Keratinocyte (primary cell): Measurements from ENCODE around the gene BIN2. TPM values are rescaled to one million over a fixed set of nuclear protein-coding genes. Genes with fewer than 3 reads are reported as not detected.
A peak's percentile ranks its signal among the peaks of the same experiment; 100 is the strongest.

Experiments
- DNase-seq: peaks from one replicate; pipeline ENCODE4 v3.0.0-alpha.2; 2011; ENCODE audit warnings: low read depth, missing footprints, low spot score
- FAIRE-seq: peaks from 2 replicates; lab custom pipeline; 2011; peaks lifted over from hg19 to GRCh38; lab: Jason Lieb, UNC
- H2AFZ ChIP-seq: 2 replicates; pipeline ENCODE4 v1.6.0; 2012; ENCODE audit warnings: low read length, control low read depth, inconsistent platforms; ENCODE audit not compliant: control insufficient read depth
- H3K27ac ChIP-seq: 2 replicates; pipeline ENCODE4 v1.5.1; 2011; ENCODE audit warnings: low read length; ENCODE audit not compliant: control insufficient read depth, insufficient read depth
- H3K27me3 ChIP-seq: 3 replicates; pipeline ENCODE4 v1.6.0; 2011; ENCODE audit warnings: low read length; ENCODE audit not compliant: control insufficient read depth, insufficient read depth; ENCODE audit errors: extremely low read depth
- H3K36me3 ChIP-seq, 2 experiments: 2 replicates in 1 of 2; 3 replicates in 1 of 2; pipeline ENCODE4 v1.5.1; 2011; ENCODE audit warnings: low read length in 2 of 2, mild to moderate bottlenecking in 1 of 2; ENCODE audit not compliant: control insufficient read depth in 2 of 2, insufficient read depth in 2 of 2; ENCODE audit errors: extremely low read depth in 1 of 2
- H3K4me1 ChIP-seq: 3 replicates; pipeline ENCODE4 v1.5.1; 2011; ENCODE audit warnings: low read length; ENCODE audit not compliant: control insufficient read depth, insufficient read depth; ENCODE audit errors: extremely low read depth
- H3K4me2 ChIP-seq: 3 replicates; pipeline ENCODE4 v1.6.0; 2011; ENCODE audit warnings: low read depth, low read length; ENCODE audit not compliant: control insufficient read depth, insufficient read depth; ENCODE audit errors: extremely low read depth
- H3K4me3 ChIP-seq, 3 experiments: fragments of 200-600 bp in 1 of 3; sonication (generic) in 1 of 3; 2 replicates in 2 of 3; 3 replicates in 1 of 3; pipeline ENCODE4 v1.5.1; 2011 to 2016; ENCODE audit warnings: low read length in 3 of 3, mild to moderate bottlenecking in 3 of 3, control low read depth in 2 of 3, inconsistent platforms in 1 of 3, low read depth in 1 of 3, mixed read lengths in 1 of 3, mixed run types in 1 of 3, moderate library complexity in 1 of 3; ENCODE audit not compliant: control insufficient read depth in 2 of 3, insufficient read depth in 2 of 3; ENCODE audit errors: extremely low read depth in 1 of 3
- H3K79me2 ChIP-seq: 2 replicates; pipeline ENCODE4 v1.6.0; 2012; ENCODE audit warnings: low read length; ENCODE audit not compliant: control insufficient read depth, insufficient read depth
- H3K9ac ChIP-seq: 3 replicates; pipeline ENCODE4 v1.6.0; 2011; ENCODE audit warnings: low read length; ENCODE audit not compliant: control insufficient read depth, insufficient read depth; ENCODE audit errors: extremely low read depth
- H3K9me1 ChIP-seq: 3 replicates; pipeline ENCODE4 v1.6.0; 2011; ENCODE audit warnings: low read length; ENCODE audit not compliant: control insufficient read depth, insufficient read depth; ENCODE audit errors: extremely low read depth
- H3K9me3 ChIP-seq: 2 replicates; pipeline ENCODE4 v1.5.1; 2012; ENCODE audit warnings: low read depth, low read length; ENCODE audit not compliant: control insufficient read depth
- H4K20me1 ChIP-seq: 3 replicates; pipeline ENCODE4 v1.6.0; 2011; ENCODE audit warnings: low read length; ENCODE audit not compliant: control insufficient read depth, insufficient read depth; ENCODE audit errors: extremely low read depth
- CTCF ChIP-seq, 3 experiments: IDR thresholded peaks in 1 of 3; conservative IDR thresholded peaks in 1 of 3; optimal IDR thresholded peaks in 1 of 3; 2 replicates in 2 of 3; 3 replicates in 1 of 3; pipeline versions ENCODE3 to v1.5.1; 2011; ENCODE audit warnings: low read length in 3 of 3, mild to moderate bottlenecking in 3 of 3, moderate library complexity in 2 of 3, control low read depth in 1 of 3, inconsistent platforms in 1 of 3; ENCODE audit not compliant: insufficient read depth in 2 of 3; ENCODE audit errors: extremely low read depth in 1 of 3
- EZH2 ChIP-seq: IDR thresholded peaks from one replicate; pipeline ENCODE4 v1.6.1; 2012; ENCODE audit warnings: inconsistent platforms, mild to moderate bottlenecking, low read length, moderate library complexity
- dilution Hi-C: fragments of 300-500 bp; cut with MboI; formaldehyde crosslinking; loops from one replicate; pipeline ENCODE4 v1.7.0; 2020; ENCODE audit warnings: low sequenced_read_pairs; ENCODE audit not compliant: extremely low pct_ligation_motif_present
- polyA plus RNA-seq, 5 experiments: library from polyadenylated mRNA; depleted of rRNA in 3 of 5; stranded (reverse) in 3 of 5; stranded (forward) in 1 of 5; unstranded in 1 of 5; fragments of >200 nt; gene quantifications; 1 replicate in 1 of 5; 2 replicates in 3 of 5; 3 replicates in 1 of 5; pipeline versions ENCODE4 v1.2.1 to v1.2.3, GENCODE V29; 2011 to 2012; ENCODE audit warnings: missing spikeins in 2 of 5, low read depth in 1 of 5, low replicate concordance in 1 of 5

Gene BIN2
- polyA plus RNA-seq, 1 donor (not counting 4 experiments of a cell fraction or from before 2014, with no cell fraction given) = not detected

DNA sequence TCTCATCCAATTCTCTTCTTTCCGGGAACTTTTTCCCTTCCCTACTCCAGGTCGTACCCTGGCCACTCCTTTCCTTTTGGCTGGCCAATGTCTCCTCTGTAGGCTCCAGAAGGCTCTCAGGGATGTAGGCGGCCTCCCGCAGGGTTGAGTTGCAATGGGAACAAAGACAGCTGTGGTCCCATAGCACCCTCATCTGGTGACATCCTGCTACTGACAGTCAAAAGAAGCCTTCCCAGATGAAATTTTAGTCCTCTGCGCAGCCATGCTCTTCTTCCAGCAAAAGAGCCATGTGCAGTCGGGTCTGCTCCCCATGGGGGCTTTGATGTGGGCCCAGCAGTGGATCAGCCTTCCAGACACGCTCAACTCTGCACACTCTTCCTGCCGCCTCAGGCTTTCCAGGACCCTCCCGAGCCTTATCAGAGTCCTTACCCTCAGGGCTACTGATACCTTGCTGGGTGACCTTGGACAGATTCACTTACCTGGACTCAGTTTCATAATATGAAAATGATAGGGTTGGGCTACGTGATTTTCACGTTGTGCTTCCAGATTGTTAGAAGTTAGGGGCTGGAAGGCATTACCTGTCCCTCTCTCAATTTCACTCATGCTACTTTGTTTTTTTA is 28.0 kb upstream of the BIN2 start:
- dilution Hi-C loops = no loop called here
- no peak for FAIRE-seq

DNA sequence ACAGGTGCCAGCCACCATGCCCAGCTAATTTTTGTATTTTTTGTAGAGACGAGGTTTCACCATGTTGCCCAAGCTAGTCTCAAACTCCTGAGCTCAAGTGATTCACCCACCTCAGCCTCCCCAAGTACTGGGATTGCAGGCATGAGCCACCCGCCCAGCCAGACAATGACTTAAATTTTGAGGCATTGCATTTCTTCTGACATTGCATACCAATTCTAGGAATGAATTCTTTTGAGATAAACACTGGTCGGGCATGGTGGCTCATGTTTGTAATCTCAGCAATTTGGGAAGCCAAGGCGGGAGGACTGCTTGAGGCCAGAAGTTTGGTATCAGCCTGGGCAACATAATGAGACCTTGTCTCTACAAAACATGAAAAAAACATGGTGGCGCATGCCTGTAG is 25.1 kb upstream of the BIN2 start:
- Histone ChIP-seq H3K79me2 (no peaks in the 10 kb centered on the region), H4K20me1 (no peaks in the 10 kb centered on the region), H3K4me2 (no peak overlapping the region), H3K9ac (no peak overlapping the region), H2AFZ (no peak overlapping the region), H3K9me1 (no peaks in the 10 kb centered on the region), H3K36me3 (peaks cover 0 to 5% of the 10 kb centered on the region in 2 experiments), H3K4me3 (no peak overlapping the region), H3K9me3 (no peaks in the 10 kb centered on the region), H3K4me1 (no peaks in the 10 kb centered on the region), H3K27me3 (no peaks in the 10 kb centered on the region), H3K27ac (no peak overlapping the region)
- no peak for DNase-seq
- TF ChIP-seq EZH2 = no peak
- TF ChIP-seq CTCF (optimal IDR thresholded peaks at IDR 0.05 in 1 of 3, IDR thresholded peaks at IDR 0.05 in 1 of 3, conservative IDR thresholded peaks at IDR 0.05 in 1 of 3; ENCODE audit: extremely low read depth in 1 of 3, insufficient read depth in 2 of 3, low read length in 3 of 3) = no peak
- dilution Hi-C loops = no loop called here
- FAIRE-seq = no peak

More for the DNA sequence above, 28.0 kb upstream of the BIN2 start:
- Histone ChIP-seq H3K9me3 (no peaks in the 10 kb centered on the region), H3K4me2 (no peak overlapping the region), H2AFZ (no peak overlapping the region), H3K9ac (no peak overlapping the region), H3K9me1 (no peaks in the 10 kb centered on the region), H3K79me2 (no peaks in the 10 kb centered on the region), H3K4me3 (no peak overlapping the region), H3K36me3 (peaks cover 15 to 16% of the 10 kb centered on the region in 2 experiments), H3K4me1 (no peaks in the 10 kb centered on the region), H3K27me3 (no peaks in the 10 kb centered on the region), H3K27ac (no peak overlapping the region), H4K20me1 (no peaks in the 10 kb centered on the region)
- TF ChIP-seq CTCF (optimal IDR thresholded peaks at IDR 0.05 in 1 of 3, IDR thresholded peaks at IDR 0.05 in 1 of 3, conservative IDR thresholded peaks at IDR 0.05 in 1 of 3; ENCODE audit: extremely low read depth in 1 of 3, insufficient read depth in 2 of 3, low read length in 3 of 3) (peak; percentile 66 to 79 (median 69)), EZH2 (no peak)
- DNase-seq = no peak
